Measurements from ENCODE around the gene SELL.

Gene SELL

GRCh38 chr1:169707912-169708604 is 3.4 kb downstream of the SELL start:
- TF ChIP-seq POLR2AphosphoS5 (IDR thresholded peaks at IDR 0.05; ENCODE audit: low read depth, low read length) (no peak), SIN3A (IDR thresholded peaks at IDR 0.05; ENCODE audit: borderline replicate concordance, insufficient read depth, low read length) (no peak), REST (IDR thresholded peaks at IDR 0.05; ENCODE audit: insufficient read depth in 1 of 2, low read depth in 2 of 2, low read length in 2 of 2) (no peak), TAF1 (IDR thresholded peaks at IDR 0.05; ENCODE audit: borderline replicate concordance, insufficient read depth, low read length) (no peak), FOXP2 (optimal IDR thresholded peaks at IDR 0.05; ENCODE audit: borderline replicate concordance, extremely low read depth, extremely low read length, insufficient read depth) (no peak)

- TF ChIP-seq TAF1 (IDR thresholded peaks at IDR 0.05; ENCODE audit: borderline replicate concordance, insufficient read depth, low read length) (no peak), FOXP2 (optimal IDR thresholded peaks at IDR 0.05; ENCODE audit: borderline replicate concordance, extremely low read depth, extremely low read length, insufficient read depth) (no peak), SIN3A (IDR thresholded peaks at IDR 0.05; ENCODE audit: borderline replicate concordance, insufficient read depth, low read length) (no peak), POLR2AphosphoS5 (IDR thresholded peaks at IDR 0.05; ENCODE audit: low read depth, low read length) (no peak), REST (IDR thresholded peaks at IDR 0.05; ENCODE audit: insufficient read depth in 1 of 2, low read depth in 2 of 2, low read length in 2 of 2) (no peak)
Observed at GRCh38 chr1:169704797-169705196, 6.6 kb downstream of the SELL start.

- TF ChIP-seq TAF1 (IDR thresholded peaks at IDR 0.05; ENCODE audit: borderline replicate concordance, insufficient read depth, low read length) (no peak), SIN3A (IDR thresholded peaks at IDR 0.05; ENCODE audit: borderline replicate concordance, insufficient read depth, low read length) (no peak), POLR2AphosphoS5 (IDR thresholded peaks at IDR 0.05; ENCODE audit: low read depth, low read length) (no peak), FOXP2 (optimal IDR thresholded peaks at IDR 0.05; ENCODE audit: borderline replicate concordance, extremely low read depth, extremely low read length, insufficient read depth) (no peak), REST (IDR thresholded peaks at IDR 0.05; ENCODE audit: insufficient read depth in 1 of 2, low read depth in 2 of 2, low read length in 2 of 2) (no peak)
Observed at GRCh38 chr1:169701261-169702005, 10.0 kb downstream of the SELL start.

GRCh38 chr1:169699707-169700106 is 11.7 kb downstream of the SELL start:
- TF ChIP-seq FOXP2 (optimal IDR thresholded peaks at IDR 0.05; ENCODE audit: borderline replicate concordance, extremely low read depth, extremely low read length, insufficient read depth) (no peak), POLR2AphosphoS5 (IDR thresholded peaks at IDR 0.05; ENCODE audit: low read depth, low read length) (no peak), REST (IDR thresholded peaks at IDR 0.05; ENCODE audit: insufficient read depth in 1 of 2, low read depth in 2 of 2, low read length in 2 of 2) (no peak), SIN3A (IDR thresholded peaks at IDR 0.05; ENCODE audit: borderline replicate concordance, insufficient read depth, low read length) (no peak), TAF1 (IDR thresholded peaks at IDR 0.05; ENCODE audit: borderline replicate concordance, insufficient read depth, low read length) (no peak)
